Diencephalon (tissue), 1 donor: Measurements from ENCODE around the gene FBXO47. TPM values are rescaled to one million over a fixed set of nuclear protein-coding genes. Genes with fewer than 3 reads are reported as not detected.

Source experiments
- small RNA-seq: library from RNA; depleted of rRNA; stranded (forward); fragments of <200 nt; gene quantifications from one replicate; pipeline ENCODE3, GENCODE V24; 2014
- total RNA-seq: library from RNA; depleted of rRNA; stranded (reverse); fragments of >200 nt; gene quantifications from one replicate; pipeline ENCODE4 v1.2.3, GENCODE V29; 2014

The FBXO47 gene
- not detected for total RNA-seq

GRCh38 chr17:38967290-38967738 lies at the start of gene FBXO47:
FBXO47 (minus strand) TSS chr17:38967403; CDS start chr17:38963025, 4,378 bp downstream.

GRCh38 chr17:38925263-38925995 lies 41.8 kb downstream of the FBXO47 start, which contains the start of gene LASP1NB:
LASP1NB (plus strand) TSS chr17:38925614.

Small RNA genes within 50 kb of the gene (small RNA-seq; reads per million reads assigned to genes)
- not detected for gene MIR6779

Other genes starting within 250 kb of the FBXO47 start
- 3.0 TPM for gene CISD3, start 237.1 kb downstream of the FBXO47 start, total RNA-seq
- gene PCGF2, start 219.1 kb downstream of the FBXO47 start, total RNA-seq = 7.2 TPM
- gene PSMB3, start 214.7 kb downstream of the FBXO47 start, total RNA-seq = 160 TPM
- gene PIP4K2B, start 167.8 kb downstream of the FBXO47 start, total RNA-seq = 234 TPM
- gene CWC25, start 142.1 kb downstream of the FBXO47 start, total RNA-seq = 10.6 TPM
- 1,193 TPM for gene RPL23, start 113.7 kb downstream of the FBXO47 start, total RNA-seq
- 80.7 TPM for gene LASP1, start 97.3 kb downstream of the FBXO47 start, total RNA-seq
- gene PLXDC1, start 184.2 kb upstream of the FBXO47 start, total RNA-seq = 18.0 TPM
- gene ARL5C, start 198.8 kb upstream of the FBXO47 start, total RNA-seq = not detected
- gene CACNB1, start 230.3 kb upstream of the FBXO47 start, total RNA-seq = 30.2 TPM
- gene RPL19, start 232.9 kb upstream of the FBXO47 start, total RNA-seq = 741 TPM